HG02943 (cell line): ENCODE results near the gene ILF2.
"Not testable (repeated sequence)": the region's sequence is repeated elsewhere in the genome, so short reads cannot be mapped to it uniquely, and the experiment has no call there.

Experiments used
- ATAC-seq: cut with Tn5 transposase; IDR thresholded peaks from one replicate; pipeline ENCODE4 v1.9.1; 2021; ENCODE audit warnings: mild to moderate bottlenecking, low read depth, moderate library complexity; ENCODE audit not compliant: unreplicated experiment

The ILF2 gene

DNA sequence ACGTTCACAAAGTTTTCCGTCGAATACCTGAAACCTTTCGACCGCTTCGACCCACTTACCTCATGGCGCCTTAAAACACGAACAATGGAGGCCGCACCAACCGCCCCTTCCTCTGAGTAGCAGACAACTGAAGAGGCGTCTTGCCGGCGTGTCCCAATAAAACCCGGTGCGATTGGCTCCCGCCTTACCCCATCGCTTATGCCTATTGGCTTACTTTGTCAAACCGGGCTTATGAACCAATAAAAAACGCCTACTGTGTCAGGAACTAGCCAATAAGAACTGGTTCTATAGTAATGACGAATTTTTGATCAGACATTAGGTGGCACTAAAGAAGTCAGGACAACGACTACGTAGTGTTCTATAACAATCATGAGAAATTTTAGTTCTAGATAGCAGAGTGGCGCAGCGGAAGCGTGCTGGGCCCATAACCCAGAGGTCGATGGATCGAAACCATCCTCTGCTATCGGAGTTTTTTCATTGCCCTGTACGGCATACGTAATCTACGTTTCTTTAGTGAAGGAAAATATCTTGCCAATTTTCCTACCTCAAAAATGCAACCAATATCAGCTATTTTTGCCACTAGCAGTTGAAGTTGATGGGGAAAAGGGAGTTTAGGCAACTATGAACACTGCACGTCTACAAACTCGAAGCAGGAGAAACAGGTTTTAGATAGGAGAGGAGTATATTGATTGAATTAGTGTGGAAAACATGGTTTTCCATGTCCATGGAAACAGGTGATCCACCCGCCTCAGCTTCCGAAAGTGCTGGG is at the start of gene ILF2:
ILF2 (minus strand) TSS at position 135 of the 769 bp plus-strand sequence; CDS start at position 64, 71 bp downstream.
- peak; percentile 95 for ATAC-seq

DNA sequence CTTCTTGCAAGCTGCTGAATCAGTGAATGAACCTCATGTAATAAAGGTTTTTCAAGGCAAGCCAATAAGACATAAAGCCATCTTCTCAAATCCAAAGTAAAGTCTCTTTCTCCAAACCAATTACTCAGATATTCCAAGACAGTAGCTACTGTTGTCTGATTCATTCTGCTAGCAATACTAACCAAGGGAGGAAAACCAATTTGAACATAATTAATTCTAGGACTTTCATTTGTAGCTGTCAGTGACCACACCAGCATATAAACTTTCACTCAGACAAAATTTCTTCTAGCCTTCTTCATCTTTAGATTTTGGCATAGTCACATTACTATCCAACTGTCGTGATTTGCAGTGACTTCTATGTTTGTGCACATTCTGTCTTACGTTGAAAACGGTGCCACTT is 46.5 kb upstream of the ILF2 start:
- no peak for ATAC-seq

DNA sequence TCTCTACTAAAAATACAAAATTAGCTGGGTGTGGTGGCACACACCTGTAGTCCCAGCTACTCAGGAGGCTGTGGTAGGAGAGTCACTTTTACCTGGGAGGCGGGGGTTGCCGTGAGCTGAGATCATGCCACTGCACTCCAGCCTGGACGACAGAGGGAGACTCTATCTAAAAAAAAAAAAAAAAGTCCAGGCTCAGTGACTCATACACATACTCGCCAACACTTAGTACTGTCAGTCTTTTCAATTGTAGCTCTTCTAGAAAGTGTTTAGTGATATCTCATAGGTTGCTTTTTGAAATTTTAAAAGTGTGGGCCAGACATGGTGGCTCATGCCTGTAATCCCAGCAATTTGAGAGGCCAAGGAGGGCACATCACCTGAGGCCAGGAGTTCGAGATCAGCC is 45.4 kb upstream of the ILF2 start:
- ATAC-seq = not testable (repeated sequence)

GRCh38 chr1:153711026-153711425 is 40.2 kb upstream of the ILF2 start:
- no peak for ATAC-seq

GRCh38 chr1:153705484-153705883 is 34.7 kb upstream of the ILF2 start:
- ATAC-seq = no peak

DNA sequence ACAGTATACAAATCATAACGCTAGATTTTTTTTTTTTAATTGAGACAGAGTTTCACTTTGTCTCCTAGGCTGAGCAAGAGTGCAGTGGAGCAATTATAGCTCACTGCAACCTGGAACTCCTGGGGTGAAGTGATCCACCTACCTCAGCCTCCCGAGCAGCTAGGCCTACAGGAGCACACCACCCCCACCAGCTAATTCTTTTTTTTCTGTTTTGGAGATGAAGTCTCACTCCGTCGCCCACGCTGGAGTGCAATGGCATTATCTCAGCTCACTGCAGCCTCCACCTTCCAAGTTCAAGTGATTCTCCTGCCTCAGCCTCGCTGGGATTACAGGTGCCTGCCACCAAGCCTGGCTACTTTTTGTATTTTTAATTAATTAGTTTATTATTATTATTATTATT is 29.0 kb upstream of the ILF2 start:
- ATAC-seq = no peak

GRCh38 chr1:153698923-153699714 is 28.3 kb upstream of the ILF2 start:
- no peak for ATAC-seq

- ATAC-seq = no peak
Observed at GRCh38 chr1:153698020-153698922, 27.5 kb upstream of the ILF2 start.

- ATAC-seq = no peak
Observed at GRCh38 chr1:153697191-153698019, 26.6 kb upstream of the ILF2 start.

- ATAC-seq = no peak
Observed at GRCh38 chr1:153696741-153697140, 25.9 kb upstream of the ILF2 start.

DNA sequence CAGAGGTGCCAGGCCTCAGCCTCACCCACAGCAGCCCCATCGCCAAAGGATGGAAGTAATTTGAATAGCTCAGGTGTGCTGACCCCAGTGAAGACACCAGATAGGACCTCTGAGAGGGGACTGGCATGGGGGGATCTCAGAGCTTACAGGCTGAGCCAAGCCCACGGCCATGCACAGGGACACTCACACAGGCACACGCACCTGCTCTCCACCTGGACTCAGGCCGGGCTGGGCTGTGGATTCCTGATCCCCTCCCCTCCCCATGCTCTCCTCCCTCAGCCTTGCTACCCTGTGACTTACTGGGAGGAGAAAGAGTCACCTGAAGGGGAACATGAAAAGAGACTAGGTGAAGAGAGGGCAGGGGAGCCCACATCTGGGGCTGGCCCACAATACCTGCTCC is 22.7 kb upstream of the ILF2 start:
- ATAC-seq = no peak

DNA sequence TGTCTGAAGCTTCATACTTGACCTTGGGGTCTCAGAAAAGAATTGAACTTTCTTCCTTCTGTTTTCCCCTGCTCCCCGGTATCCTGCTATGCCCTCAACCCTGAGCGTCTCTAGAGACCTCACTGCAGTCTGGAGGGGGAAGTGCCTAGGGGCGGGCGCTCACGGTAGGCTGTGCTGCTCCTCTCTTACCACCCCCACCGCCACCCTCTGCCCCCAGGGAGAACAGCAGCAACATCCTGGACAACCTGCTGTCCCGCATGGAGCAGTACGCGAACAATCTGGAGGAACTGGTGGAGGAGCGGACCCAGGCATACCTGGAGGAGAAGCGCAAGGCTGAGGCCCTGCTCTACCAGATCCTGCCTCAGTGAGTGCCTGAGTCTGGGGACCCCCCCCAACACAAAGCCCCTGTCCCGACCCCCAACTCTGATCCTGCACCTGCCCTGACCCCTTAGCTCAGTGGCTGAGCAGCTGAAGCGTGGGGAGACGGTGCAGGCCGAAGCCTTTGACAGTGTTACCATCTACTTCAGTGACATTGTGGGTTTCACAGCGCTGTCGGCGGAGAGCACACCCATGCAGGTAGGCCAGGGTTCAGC is 18.0 kb upstream of the ILF2 start:
- ATAC-seq = no peak

DNA sequence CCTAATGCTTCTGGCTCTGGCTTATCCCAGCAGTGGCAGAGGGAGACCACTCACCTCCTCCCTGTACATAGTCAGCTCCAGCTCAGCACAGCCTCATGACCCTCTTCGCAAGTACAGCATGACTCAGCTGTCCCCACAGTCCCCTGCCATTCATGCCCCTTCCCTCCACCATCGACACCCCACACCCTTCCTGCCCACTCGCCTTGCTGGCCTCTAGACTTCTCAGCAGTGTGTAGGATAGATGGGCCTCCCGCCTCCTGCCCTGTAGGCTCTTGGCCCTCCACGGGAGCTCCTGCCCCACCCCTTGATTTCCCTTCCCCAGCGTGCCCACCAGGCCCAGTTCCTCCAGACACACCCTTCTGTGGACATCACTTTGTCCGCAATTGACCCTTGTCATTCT is 17.5 kb upstream of the ILF2 start:
- no peak for ATAC-seq

DNA sequence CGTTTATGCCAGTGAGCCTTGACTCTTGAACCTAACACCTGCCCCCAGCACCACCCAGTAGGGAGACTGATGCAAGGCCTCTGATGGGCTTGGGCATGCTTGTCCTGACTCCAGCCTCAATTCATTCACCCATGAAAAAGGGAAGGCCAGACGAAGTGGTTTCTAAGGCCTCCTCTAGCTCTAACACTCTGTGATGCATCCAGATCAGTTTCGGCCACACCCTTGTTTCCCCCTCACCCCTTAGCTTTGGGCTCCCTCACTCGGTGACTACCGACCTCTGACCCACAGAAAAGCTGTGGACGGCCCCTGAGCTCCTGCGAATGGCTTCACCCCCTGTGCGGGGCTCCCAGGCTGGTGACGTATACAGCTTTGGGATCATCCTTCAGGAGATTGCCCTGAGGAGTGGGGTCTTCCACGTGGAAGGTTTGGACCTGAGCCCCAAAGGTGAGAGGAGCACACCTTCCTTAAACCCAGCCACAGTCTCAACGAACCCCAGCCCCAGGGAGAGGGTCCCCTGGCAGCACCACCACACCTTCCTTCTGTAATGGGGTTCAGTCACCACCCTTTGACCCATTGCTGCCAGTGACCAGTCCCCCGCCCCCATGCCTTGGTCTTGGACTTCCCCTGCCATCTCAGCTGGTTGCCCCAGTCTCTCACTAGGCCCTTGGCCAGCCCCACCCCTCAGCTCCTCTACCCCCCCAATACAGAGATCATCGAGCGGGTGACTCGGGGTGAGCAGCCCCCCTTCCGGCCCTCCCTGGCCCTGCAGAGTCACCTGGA is 16.7 kb upstream of the ILF2 start:
- no peak for ATAC-seq

- no peak for ATAC-seq
Observed at GRCh38 chr1:153685544-153686340, 14.9 kb upstream of the ILF2 start.

GRCh38 chr1:153684892-153685291 is 14.1 kb upstream of the ILF2 start:
- ATAC-seq = no peak

DNA sequence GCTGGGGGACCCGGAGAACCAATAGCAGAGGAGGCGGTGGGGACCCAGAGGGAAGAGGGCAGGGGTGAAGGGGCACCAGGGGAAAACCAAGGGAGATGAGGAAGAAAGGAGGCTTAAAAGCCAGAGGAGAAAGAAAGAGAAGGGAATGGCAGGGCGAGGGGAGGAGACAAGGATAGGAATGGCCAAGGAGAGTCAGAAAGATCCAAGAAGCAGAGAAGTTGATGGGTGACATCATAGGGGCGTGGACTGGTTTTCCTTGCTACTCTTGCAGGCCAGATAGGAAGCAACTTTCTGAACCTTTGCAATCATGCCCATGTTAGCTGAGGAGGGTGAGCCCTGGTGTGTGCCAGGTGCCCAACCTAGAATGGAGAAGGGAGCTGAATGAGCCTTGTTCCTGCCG is 13.1 kb upstream of the ILF2 start:
- ATAC-seq = no peak

DNA sequence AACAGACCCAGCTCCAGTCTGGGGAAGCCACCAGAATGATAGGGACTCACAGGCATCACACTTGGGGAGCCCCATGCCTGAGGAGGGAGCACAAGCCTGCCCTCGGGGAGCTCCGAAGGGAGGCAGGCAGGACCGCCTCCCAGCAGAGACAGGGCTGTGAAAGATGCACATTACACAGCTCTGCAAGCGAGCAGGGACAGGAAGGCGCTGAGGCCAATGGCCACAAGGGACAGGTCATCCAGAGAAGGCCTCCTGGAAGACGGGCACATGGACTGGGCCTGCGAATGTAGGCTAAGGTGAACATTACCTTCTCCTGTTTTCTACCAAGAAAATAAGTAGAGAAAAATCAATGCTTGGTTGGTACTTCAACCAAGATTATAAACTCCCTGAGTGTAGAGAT is 11.9 kb upstream of the ILF2 start:
- ATAC-seq = no peak
